Globus pallidus (tissue), 1 donor: ENCODE results near the gene TMEM239.
"Not testable (repeated sequence)": the region's sequence is repeated elsewhere in the genome, so short reads cannot be mapped to it uniquely, and the experiment has no call there.

Experiments used
- DNase-seq: peaks from one replicate; pipeline ENCODE4 v3.0.0-alpha.2; 2015; ENCODE audit warnings: low spot score

TMEM239 gene

GRCh38 chr20:2816030-2816582 lies at the start of gene TMEM239:
TMEM239 (plus strand) TSS chr20:2816364; CDS start chr20:2816555, 191 bp downstream.
- no peak for DNase-seq

- no peak for DNase-seq
These were observed 48.2 kb upstream of the TMEM239 start for GRCh38 chr20:2767768-2768631.

GRCh38 chr20:2768632-2769015 lies 47.5 kb upstream of the TMEM239 start:
- DNase-seq, result no peak

- DNase-seq, result not testable (repeated sequence)
These were observed 46.1 kb upstream of the TMEM239 start for GRCh38 chr20:2770091-2770490.

- DNase-seq, result no peak
These were observed 44.5 kb upstream of the TMEM239 start for GRCh38 chr20:2771631-2772080.

GRCh38 chr20:2773812-2774211 lies 42.4 kb upstream of the TMEM239 start:
- no peak for DNase-seq

GRCh38 chr20:2775139-2775538 lies 41.0 kb upstream of the TMEM239 start:
- no peak for DNase-seq

GRCh38 chr20:2778602-2779321 lies 37.4 kb upstream of the TMEM239 start:
- no peak for DNase-seq

GRCh38 chr20:2780948-2781347 lies 35.2 kb upstream of the TMEM239 start:
- no peak for DNase-seq

- DNase-seq, result no peak
These were observed 32.1 kb upstream of the TMEM239 start for GRCh38 chr20:2783908-2784566.

GRCh38 chr20:2793471-2793870 lies 22.7 kb upstream of the TMEM239 start:
- DNase-seq, result no peak

- DNase-seq, result no peak
These were observed 21.9 kb upstream of the TMEM239 start for GRCh38 chr20:2794202-2794748.

GRCh38 chr20:2794866-2795447 lies 21.2 kb upstream of the TMEM239 start:
- no peak for DNase-seq

- no peak for DNase-seq
These were observed 20.7 kb upstream of the TMEM239 start for GRCh38 chr20:2795451-2795850.

- DNase-seq, result no peak
These were observed 20.0 kb upstream of the TMEM239 start for GRCh38 chr20:2796011-2796660.

- no peak for DNase-seq
These were observed 18.8 kb upstream of the TMEM239 start for GRCh38 chr20:2797136-2797983.

GRCh38 chr20:2798095-2798805 lies 17.9 kb upstream of the TMEM239 start:
- no peak for DNase-seq

- no peak for DNase-seq
These were observed 17.4 kb upstream of the TMEM239 start for GRCh38 chr20:2798814-2799213.

- no peak for DNase-seq
These were observed 16.9 kb upstream of the TMEM239 start for GRCh38 chr20:2799271-2799670.
